Activated naive CD4-positive, alpha-beta T cell treated with Interleukin-2 at 50 U/mL for 16 hours (primary cell): ENCODE results near the gene WDR48.

Experiments
- DNase-seq: peaks from one replicate; pipeline ENCODE4 v3.0.0-alpha.2; 2020

Gene WDR48

DNA sequence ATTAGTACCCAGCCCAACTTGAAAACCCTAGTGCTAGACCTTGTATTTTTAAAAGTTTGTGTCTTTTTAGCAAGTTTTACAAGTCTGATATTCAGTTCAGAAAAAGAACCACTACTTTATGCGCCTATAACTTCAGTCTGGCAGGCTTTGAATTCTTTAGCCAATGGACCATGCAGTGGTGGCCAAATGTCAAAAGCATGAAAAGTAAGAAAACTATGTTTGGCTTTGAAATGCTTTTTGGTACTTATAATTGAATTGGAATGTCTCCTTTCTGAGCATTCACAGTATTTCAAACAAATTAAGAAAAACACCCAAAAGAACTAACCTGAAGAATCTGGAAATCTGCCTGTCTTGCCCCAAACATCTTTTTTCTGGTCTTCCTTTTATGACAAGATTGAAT lies 12.8 kb downstream of the WDR48 start:
- no peak for DNase-seq

DNA sequence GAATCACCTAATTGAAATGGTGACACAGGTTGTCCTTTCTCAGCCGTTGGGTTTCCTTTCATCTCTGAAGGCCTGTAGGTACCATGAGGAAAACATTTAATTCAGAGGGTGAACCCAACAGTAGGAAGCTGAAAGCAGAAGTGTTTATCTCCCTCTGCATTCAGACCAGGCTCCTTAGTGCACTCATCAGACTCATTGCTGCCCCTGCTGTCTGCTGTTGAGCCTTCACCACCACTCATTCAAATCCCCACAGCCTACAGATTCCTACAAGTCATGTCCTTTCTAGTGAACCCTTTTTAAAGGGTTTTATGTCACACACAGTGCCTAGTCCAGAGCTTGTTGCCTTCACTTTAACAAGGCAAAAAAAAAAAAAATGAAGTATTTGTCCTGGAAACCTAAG lies 13.4 kb downstream of the WDR48 start:
- DNase-seq = no peak

- DNase-seq = no peak
These were observed 15.5 kb downstream of the WDR48 start for GRCh38 chr3:39067286-39067685.

- no peak for DNase-seq
These were observed 16.7 kb downstream of the WDR48 start for GRCh38 chr3:39068556-39068955.

DNA sequence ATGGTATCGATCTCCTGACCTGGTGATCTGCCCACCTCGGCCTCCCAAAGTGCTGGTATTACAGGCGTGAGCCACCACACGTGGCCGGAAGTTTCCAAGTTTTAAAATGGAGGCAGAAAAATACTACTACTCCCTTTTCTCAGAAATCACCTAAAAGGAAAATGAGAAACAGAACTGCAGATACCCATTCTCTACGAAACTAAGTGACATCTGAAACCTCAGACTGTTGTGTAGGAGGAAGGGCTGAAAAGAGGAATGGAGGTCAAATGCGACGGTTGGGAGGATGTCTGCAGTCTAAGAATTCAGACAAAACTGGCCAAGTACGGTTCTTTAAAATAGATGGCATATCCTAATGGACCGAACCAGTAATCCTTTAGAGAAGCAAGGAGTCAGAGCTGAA lies 24.1 kb downstream of the WDR48 start:
- no peak for DNase-seq

- no peak for DNase-seq
These were observed 27.7 kb downstream of the WDR48 start for GRCh38 chr3:39079530-39079929.

- DNase-seq = no peak
These were observed 28.2 kb downstream of the WDR48 start for GRCh38 chr3:39080026-39080425.

DNA sequence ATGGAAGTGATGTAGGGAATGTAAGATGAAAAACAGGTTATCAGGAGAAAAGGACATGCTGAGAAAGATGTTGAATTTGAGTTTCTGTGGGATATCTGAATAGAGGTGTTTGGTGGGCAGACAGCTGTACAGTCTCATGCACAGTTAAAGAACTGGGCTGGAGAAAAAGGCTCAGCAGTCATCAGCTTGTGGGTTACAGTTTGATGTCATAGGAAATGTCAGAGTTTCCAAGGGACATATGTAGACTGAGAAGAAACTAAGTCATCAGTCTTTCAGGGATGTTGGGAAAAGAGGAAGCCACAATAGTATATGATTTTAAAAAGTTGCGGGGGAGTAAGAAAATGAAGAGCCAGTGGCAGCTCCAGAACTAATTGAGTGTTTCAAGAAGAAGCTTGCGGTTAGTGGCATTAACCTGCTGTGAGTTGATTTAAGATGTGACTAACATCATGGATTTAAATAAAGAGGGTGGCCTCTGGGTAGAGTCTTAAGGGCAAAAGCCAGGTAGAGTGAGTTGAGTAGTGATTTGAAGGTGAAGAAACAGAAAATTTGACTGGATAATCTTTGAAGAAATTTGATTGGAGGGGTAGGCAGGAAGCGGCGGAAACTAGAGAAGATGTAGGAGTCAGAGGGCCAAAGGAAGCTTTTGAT lies 31.0 kb downstream of the WDR48 start:
- no peak for DNase-seq

- no peak for DNase-seq
These were observed 34.3 kb downstream of the WDR48 start for GRCh38 chr3:39086144-39086543.

DNA sequence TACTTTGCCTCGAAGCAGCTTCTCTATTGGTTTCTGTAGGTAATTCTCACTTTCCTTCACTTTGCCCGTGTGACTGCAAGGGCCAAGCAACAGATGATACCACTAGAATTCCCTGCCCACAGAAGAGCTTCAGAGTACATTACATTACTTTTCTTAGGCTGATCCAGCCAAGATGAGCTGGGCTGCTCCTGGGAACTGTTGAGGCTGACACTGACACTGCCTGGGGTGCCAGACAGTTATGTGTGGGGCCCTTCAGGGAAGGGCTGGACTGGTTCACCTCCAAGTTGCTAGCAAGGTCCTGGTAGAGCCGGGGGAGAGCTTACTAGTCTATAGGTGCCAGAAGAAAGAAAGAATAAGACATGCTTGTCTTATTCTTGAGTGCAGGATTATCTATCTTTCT lies 36.6 kb downstream of the WDR48 start:
- DNase-seq = no peak

GRCh38 chr3:39088889-39089288 lies 37.1 kb downstream of the WDR48 start:
- DNase-seq = no peak

GRCh38 chr3:39090922-39091321 lies 39.1 kb downstream of the WDR48 start:
- DNase-seq = no peak

- no peak for DNase-seq
These were observed 43.2 kb downstream of the WDR48 start for GRCh38 chr3:39094851-39095677.

DNA sequence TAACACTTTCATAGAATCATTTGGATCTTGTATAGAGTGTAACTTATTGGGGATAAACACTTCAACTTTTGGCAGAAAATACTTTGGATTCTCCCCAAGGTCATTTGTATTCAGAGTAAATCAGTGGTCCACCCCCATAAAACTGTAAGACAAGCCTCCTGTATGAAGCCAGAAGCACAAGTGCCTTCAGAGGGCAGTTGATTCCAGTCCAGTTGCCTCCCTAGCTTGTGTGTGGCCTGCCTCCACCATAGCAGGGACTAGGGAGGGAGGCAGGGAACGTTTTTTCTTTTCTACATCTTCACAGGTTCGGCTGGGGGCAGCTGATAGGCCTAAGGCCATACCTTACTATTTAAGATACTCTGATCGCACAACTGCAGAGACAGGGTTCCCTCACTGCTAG lies 44.0 kb downstream of the WDR48 start:
- DNase-seq = no peak

DNA sequence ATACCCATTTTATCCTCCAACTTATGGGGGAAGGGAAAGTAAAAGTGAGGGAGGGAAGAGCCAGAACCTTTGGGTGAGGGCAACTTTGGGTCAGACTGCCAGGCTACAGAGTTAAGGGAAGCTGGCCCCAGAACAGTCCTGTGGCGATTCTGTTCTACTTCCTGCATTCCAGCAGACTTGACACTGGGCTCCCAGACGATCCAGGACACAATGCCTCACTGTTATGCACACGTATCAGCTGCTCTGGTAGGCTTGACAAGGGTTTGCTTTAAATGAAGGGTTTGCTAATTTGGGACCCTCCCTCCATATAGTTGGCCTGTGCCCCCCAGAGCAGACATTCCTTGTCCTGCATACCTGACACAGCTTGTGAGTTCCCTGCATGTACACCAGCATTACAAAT lies 45.0 kb downstream of the WDR48 start:
- DNase-seq = no peak

- DNase-seq = no peak
These were observed 46.1 kb downstream of the WDR48 start for GRCh38 chr3:39097716-39098472.

GRCh38 chr3:39098473-39099000 lies 46.7 kb downstream of the WDR48 start:
- DNase-seq = no peak

DNA sequence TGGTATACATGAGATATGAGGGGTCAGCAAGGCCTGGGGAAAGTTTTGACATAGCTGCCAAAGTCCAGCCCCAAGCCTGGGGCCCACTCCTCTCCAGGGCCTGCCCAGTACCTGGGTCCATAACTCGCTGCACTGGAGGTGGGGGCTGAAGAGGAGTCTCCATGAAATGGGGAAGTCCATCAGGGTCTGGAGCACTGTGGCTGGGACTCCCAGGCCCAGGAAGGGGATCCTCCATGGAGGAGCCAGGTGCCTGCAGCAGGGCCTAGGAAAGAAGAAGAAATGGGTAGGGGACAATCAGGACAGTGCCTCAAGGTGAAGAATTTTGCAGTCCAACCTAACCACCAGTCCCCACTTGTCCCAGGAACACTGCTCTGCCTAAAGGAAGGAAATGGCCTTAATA lies 47.4 kb downstream of the WDR48 start:
- no peak for DNase-seq

DNA sequence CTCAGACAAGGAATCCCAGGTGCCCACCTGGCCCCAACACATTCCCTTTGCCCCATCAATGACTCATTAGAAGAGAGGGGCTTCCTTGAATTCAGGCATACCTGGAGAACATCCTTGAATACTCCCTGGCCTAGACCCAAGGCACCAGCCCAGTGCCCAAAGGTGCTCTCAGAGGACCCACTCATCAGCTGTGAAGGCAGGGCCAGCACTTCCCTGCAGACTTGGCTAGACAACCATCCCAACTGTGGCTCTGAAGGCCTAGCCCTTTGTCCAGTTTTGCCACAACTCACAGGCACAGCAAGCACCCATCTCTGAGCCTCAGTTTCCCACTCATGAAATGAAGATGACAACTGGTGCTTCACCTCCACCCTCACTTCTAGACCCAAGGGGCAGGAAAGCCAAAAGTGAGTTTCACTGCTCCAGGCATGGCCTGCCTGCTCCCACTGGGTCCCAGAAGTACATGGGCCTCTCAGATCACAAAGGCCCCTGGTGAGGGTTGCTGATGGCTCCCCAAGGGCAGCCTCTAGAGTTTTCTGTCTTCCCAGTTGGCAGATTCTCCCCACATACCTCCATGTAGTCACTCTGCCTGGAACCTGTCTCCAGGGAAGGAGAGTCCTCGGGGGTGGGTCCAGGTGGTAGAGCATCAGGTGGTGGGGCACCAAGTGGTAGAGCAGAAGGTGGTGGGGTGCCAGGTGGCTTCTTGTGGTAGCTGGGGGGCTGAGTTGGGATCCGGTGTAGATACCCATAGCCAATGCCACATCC lies 48.1 kb downstream of the WDR48 start:
- DNase-seq = no peak

DNA sequence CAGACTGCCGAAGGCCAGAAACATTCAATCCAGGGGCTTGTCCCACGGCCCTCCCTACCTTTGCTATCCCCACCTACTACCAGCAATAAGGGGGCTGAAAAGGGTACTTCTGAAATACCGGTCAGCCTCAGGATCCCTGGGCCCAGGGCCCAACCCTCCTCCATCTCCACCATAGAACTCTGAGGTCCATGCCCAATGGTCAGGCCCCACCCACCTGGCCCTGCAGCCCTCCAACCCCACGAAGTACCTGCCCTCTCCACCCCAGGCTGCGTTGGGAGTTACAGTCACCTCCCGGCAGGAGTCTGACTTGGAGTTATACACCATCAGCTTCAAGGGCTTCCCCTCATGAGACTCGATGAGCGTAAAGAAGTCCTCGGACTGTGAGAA lies 48.7 kb downstream of the WDR48 start:
- no peak for DNase-seq

DNA sequence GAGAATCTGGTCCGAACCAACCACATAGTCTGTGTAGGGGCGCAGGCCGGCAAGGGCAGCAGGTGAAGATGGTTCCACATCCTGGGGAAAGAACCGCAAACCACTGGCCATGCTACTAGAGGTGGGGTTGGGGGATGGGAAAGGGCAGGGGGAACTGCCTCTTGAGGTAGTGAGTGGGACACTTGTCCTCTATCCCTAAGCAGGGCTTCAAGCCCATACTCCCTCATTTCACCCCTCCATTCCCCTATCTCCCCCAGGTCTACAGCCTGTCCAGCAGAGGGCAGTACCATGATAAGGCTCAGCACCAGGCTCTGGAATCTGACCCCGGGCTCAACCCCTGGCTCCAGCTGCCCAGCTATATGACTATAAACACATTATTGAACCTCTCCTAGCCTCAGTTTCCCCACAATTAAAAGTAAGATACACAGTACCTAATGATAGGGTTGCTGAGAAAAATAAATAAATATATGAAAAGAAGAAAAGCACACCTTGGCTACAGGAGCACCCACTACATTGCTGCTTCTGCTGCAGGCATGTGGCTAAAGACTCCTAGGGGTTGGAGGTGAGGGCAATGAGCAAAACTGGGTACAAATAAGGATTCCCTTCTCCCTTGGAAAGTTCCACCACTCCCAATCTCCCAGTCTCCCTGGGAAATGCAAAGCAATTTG lies 49.3 kb downstream of the WDR48 start:
- peak; percentile 47 for DNase-seq
